OCI-LY3 (cell line): ENCODE results near the gene FAU.

Experiments used
- H2AFZ ChIP-seq: fragments of 200-600, 300-600 bp; shearing (Covaris generic); 2 replicates; pipeline ENCODE4 v1.6.0; 2014; ENCODE audit warnings: antibody characterized with exemption, low read depth, low read length
- H3K27ac ChIP-seq: fragments of 200-600, 300-600 bp; sonication (generic); 2 replicates; pipeline ENCODE4 v1.5.1; 2014; ENCODE audit warnings: mild to moderate bottlenecking, low read length, moderate library complexity, mixed read lengths
- H3K27me3 ChIP-seq: fragments of 200-600, 300-600 bp; sonication (generic); 2 replicates; pipeline ENCODE4 v1.6.1; 2014; ENCODE audit warnings: low read depth, low read length, mixed read lengths
- H3K36me3 ChIP-seq: fragments of 200-600, 300-600 bp; sonication (generic); replicated peaks from 2 replicates; pipeline ENCODE3; 2014; ENCODE audit warnings: low read depth, low read length, mixed read lengths
- H3K4me1 ChIP-seq: fragments of 300-600, 200-600 bp; sonication (generic); 2 replicates; pipeline ENCODE4 v1.6.1; 2014; ENCODE audit warnings: low read length, mixed read lengths
- H3K4me2 ChIP-seq: fragments of 200-600, 300-600 bp; sonication (generic); 2 replicates; pipeline ENCODE4 v1.6.1; 2014; ENCODE audit warnings: low read length, mixed read lengths
- H3K4me3 ChIP-seq: fragments of 300-600, 200-600 bp; sonication (generic); 2 replicates; pipeline ENCODE4 v1.5.1; 2014; ENCODE audit warnings: antibody characterized with exemption, mild to moderate bottlenecking, low read length, moderate library complexity
- H3K79me2 ChIP-seq: fragments of 300-600, 200-600 bp; shearing (Covaris generic); 2 replicates; pipeline ENCODE4 v1.6.1; 2014; ENCODE audit warnings: mild to moderate bottlenecking, low read length, mixed read lengths
- H3K9ac ChIP-seq: fragments of 300-600, 200-600 bp; shearing (Covaris generic); 2 replicates; pipeline ENCODE4 v1.6.0; 2014; ENCODE audit warnings: mild to moderate bottlenecking, low read length, moderate library complexity
- H3K9me3 ChIP-seq: fragments of 200-600, 300-600 bp; shearing (Covaris generic); 2 replicates; pipeline ENCODE4 v1.6.1; 2014; ENCODE audit warnings: low read length, mixed read lengths; ENCODE audit not compliant: insufficient read depth
- H4K20me1 ChIP-seq: fragments of 200-600, 300-600 bp; sonication (generic); 2 replicates; pipeline ENCODE4 v1.6.1; 2016; ENCODE audit warnings: low read length, mixed read lengths; ENCODE audit not compliant: insufficient read depth
- EZH2phosphoT487 ChIP-seq: fragments of 200-600 bp; shearing (Covaris generic); IDR thresholded peaks from 2 replicates; pipeline ENCODE4 v1.6.1; 2018; ENCODE audit warnings: antibody characterized with exemption, mixed run types, low read depth
- TF ChIP-seq, protein P1 (sequence below): fragments of 200-600, 300-600 bp; sonication (generic); IDR thresholded peaks from 2 replicates; pipeline ENCODE4 v1.5.1; 2014; ENCODE audit warnings: antibody characterized with exemption, low read length, low read depth

Gene FAU

DNA sequence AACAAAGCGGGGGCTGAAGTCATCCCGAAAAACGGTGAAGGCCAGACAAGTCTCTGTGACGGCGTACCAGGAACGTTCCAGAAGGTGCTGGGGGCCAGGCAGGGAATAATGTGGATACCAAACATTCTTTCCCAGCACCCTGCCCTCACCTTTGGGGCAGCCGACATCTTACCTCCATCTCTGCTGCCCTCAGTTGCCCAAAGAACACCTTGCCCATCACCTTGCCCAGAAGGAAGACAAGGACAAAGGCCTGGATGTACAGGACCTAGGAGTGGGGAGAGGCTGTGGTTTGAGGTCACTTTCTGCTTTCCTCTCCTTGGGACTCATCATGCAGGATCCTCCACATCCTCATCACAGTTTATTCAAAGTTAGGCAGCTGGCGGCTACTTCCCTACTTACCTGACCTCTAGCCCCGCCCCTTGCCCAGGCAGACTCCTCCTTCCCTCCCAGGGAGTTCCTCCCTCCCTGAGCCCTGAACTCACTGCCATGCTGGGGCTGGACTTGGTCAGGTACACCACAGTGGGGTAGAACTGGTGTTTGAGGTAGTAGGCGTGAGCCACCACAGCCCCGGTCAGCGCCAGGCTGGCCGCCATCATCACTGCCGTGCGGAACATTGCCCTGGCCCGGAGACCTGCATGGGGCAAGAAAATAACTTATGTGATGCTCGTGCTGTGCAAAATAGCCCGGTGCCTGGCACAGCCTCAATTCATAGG, 11.2 kb upstream of the FAU start:
- Histone ChIP-seq H3K27me3 (no peaks in the 10 kb centered on the region), H3K36me3 (peaks cover 44% of the 10 kb centered on the region), H3K4me1 (peaks cover 36% of the 10 kb centered on the region), H3K27ac (peak overlapping the region; percentile 99), H3K9ac (peak overlapping the region; percentile 99), H3K4me2 (peak overlapping the region; percentile 100), H2AFZ (no peak overlapping the region), H4K20me1 (no peaks in the 10 kb centered on the region), H3K9me3 (no peaks in the 10 kb centered on the region), H3K4me3 (peak overlapping the region; percentile 93), H3K79me2 (peaks cover 47% of the 10 kb centered on the region)
- TF ChIP-seq, protein P1, sequence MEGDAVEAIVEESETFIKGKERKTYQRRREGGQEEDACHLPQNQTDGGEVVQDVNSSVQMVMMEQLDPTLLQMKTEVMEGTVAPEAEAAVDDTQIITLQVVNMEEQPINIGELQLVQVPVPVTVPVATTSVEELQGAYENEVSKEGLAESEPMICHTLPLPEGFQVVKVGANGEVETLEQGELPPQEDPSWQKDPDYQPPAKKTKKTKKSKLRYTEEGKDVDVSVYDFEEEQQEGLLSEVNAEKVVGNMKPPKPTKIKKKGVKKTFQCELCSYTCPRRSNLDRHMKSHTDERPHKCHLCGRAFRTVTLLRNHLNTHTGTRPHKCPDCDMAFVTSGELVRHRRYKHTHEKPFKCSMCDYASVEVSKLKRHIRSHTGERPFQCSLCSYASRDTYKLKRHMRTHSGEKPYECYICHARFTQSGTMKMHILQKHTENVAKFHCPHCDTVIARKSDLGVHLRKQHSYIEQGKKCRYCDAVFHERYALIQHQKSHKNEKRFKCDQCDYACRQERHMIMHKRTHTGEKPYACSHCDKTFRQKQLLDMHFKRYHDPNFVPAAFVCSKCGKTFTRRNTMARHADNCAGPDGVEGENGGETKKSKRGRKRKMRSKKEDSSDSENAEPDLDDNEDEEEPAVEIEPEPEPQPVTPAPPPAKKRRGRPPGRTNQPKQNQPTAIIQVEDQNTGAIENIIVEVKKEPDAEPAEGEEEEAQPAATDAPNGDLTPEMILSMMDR, result no peak
- no peak for TF ChIP-seq EZH2phosphoT487

DNA sequence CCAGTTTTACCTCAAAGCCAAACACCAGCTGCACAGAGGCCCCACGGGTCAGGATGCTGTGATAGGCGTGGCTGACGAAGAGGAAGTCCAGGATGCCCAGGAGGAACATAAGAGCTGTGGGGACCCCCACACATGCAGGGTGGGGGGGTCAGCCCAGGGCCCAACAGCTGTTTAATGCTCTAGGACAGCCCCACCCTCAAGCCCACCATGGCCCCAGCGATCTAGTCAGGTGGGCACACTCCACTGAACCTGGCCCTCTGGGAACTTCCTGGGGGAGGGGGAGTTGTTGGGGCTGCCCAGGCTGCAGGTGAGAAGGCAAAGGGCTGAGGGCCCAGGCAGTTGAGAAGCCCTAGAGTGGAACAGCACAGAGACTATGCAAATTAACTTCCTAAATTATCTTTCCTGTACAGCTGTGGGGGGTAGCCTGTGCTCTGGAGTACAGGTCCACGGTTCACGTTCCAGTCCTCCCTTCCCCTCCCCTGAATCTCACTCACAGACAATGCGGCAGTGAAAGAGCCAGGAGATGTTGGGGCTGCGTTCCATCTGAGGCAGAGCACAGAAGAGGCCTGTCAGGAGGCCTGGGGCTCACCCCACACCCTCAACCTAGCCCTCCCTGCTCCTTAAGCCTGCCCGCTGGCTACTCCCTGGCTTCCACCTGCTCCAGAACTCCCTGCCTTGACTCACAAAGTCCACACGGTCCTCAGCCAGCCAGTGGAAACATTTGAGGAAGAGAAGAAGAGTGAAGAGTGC, 10.5 kb upstream of the FAU start:
- H3K79me2 ChIP-seq, result peaks cover 47% of the 10 kb centered on the region
- no peaks in the 10 kb centered on the region for H3K9me3 ChIP-seq
- no peaks in the 10 kb centered on the region for H3K27me3 ChIP-seq
- peaks cover 36% of the 10 kb centered on the region for H3K4me1 ChIP-seq
- H3K4me3 ChIP-seq, result peak overlapping the region; percentile 93
- H3K36me3 ChIP-seq, result peaks cover 51% of the 10 kb centered on the region
- peak overlapping the region; percentile 99 for H3K9ac ChIP-seq
- H3K27ac ChIP-seq, result peak overlapping the region; percentile 99
- H4K20me1 ChIP-seq, result no peaks in the 10 kb centered on the region
- peak overlapping the region; percentile 100 for H3K4me2 ChIP-seq
- TF ChIP-seq, protein P1, result no peak
- TF ChIP-seq EZH2phosphoT487, result no peak
- H2AFZ ChIP-seq, result no peak overlapping the region

GRCh38 chr11:65131895-65132237, 9.9 kb upstream of the FAU start:
- Histone ChIP-seq H4K20me1 (no peaks in the 10 kb centered on the region), H3K79me2 (peaks cover 47% of the 10 kb centered on the region), H3K27ac (peak overlapping the region; percentile 99), H3K4me3 (peak overlapping the region; percentile 93), H3K36me3 (peaks cover 54% of the 10 kb centered on the region), H3K27me3 (no peaks in the 10 kb centered on the region), H2AFZ (no peak overlapping the region), H3K9me3 (no peaks in the 10 kb centered on the region), H3K9ac (peak overlapping the region; percentile 99), H3K4me1 (peaks cover 36% of the 10 kb centered on the region), H3K4me2 (peak overlapping the region; percentile 100)
- TF ChIP-seq, protein P1, result no peak
- TF ChIP-seq EZH2phosphoT487, result no peak

GRCh38 chr11:65131417-65131776, 9.5 kb upstream of the FAU start:
- H3K4me1 ChIP-seq, result peaks cover 36% of the 10 kb centered on the region
- peak overlapping the region; percentile 99 for H3K27ac ChIP-seq
- no peaks in the 10 kb centered on the region for H3K9me3 ChIP-seq
- no peaks in the 10 kb centered on the region for H4K20me1 ChIP-seq
- H3K9ac ChIP-seq, result peak overlapping the region; percentile 99
- H2AFZ ChIP-seq, result no peak overlapping the region
- H3K36me3 ChIP-seq, result peaks cover 59% of the 10 kb centered on the region
- H3K27me3 ChIP-seq, result no peaks in the 10 kb centered on the region
- TF ChIP-seq, protein P1, result no peak
- TF ChIP-seq EZH2phosphoT487, result no peak
- H3K4me3 ChIP-seq, result peak overlapping the region; percentile 93
- peak overlapping the region; percentile 100 for H3K4me2 ChIP-seq
- peaks cover 47% of the 10 kb centered on the region for H3K79me2 ChIP-seq
